ENCODE measurements around the gene LIPI.

DNA sequence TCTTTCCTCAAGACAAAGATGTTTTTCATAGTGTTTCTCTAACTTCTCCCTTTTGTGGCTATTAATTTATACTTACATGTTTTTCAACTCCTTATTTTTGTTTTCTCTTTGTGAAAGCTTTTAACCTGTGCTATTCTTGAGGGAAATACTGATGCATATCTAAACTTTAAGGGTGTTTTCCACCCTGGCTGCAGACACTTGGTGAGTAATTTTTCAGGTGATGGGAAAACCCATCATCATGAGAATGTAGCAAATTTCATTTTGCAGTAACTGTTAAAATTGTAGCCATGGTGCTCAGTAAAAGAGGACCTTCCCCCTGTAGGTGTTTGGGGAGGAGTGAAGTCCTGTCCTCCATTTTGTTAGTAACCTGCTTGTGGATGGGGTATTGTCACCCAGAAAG is 124.2 kb downstream of the LIPI start:
- TF ChIP-seq, protein P1, sequence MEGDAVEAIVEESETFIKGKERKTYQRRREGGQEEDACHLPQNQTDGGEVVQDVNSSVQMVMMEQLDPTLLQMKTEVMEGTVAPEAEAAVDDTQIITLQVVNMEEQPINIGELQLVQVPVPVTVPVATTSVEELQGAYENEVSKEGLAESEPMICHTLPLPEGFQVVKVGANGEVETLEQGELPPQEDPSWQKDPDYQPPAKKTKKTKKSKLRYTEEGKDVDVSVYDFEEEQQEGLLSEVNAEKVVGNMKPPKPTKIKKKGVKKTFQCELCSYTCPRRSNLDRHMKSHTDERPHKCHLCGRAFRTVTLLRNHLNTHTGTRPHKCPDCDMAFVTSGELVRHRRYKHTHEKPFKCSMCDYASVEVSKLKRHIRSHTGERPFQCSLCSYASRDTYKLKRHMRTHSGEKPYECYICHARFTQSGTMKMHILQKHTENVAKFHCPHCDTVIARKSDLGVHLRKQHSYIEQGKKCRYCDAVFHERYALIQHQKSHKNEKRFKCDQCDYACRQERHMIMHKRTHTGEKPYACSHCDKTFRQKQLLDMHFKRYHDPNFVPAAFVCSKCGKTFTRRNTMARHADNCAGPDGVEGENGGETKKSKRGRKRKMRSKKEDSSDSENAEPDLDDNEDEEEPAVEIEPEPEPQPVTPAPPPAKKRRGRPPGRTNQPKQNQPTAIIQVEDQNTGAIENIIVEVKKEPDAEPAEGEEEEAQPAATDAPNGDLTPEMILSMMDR (IDR thresholded peaks at IDR 0.05) = no peak
- no peak for TF ChIP-seq POLR2A (IDR thresholded peaks at IDR 0.05)

All from vagina (tissue), 2 donors.